AG10803 (cell line): ENCODE measurements around the gene TBCD.
"Not testable (repeated sequence)": the region's sequence is repeated elsewhere in the genome, so short reads cannot be mapped to it uniquely, and the experiment has no call there.

Experiments used
- DNase-seq: peaks from one replicate; pipeline ENCODE4 v3.0.0; 2010; ENCODE audit warnings: low read depth
- H3K4me3 ChIP-seq: 2 replicates; pipeline ENCODE4 v1.5.1; 2011; ENCODE audit warnings: mild to moderate bottlenecking, low read length, control low read depth
- CTCF ChIP-seq: conservative IDR thresholded peaks from 2 replicates; pipeline ENCODE4 v1.5.1; 2011; ENCODE audit warnings: mild to moderate bottlenecking, low read length, control low read depth, inconsistent platforms

Gene TBCD

GRCh38 chr17:82959242-82959930, 207.5 kb downstream of the TBCD start:
- H3K4me3 ChIP-seq = no peak overlapping the region
- no peak for TF ChIP-seq CTCF
- no peak for DNase-seq

- no peak for TF ChIP-seq CTCF
- H3K4me3 ChIP-seq = no peak overlapping the region
- no peak for DNase-seq
These were observed 208.1 kb downstream of the TBCD start for GRCh38 chr17:82959990-82960418.

- TF ChIP-seq CTCF = no peak
- DNase-seq = no peak
- H3K4me3 ChIP-seq = no peak overlapping the region
These were observed 208.8 kb downstream of the TBCD start for GRCh38 chr17:82960419-82961271.

GRCh38 chr17:82961366-82962162, 209.7 kb downstream of the TBCD start:
- no peak for TF ChIP-seq CTCF
- no peak for DNase-seq
- H3K4me3 ChIP-seq = no peak overlapping the region

- TF ChIP-seq CTCF = no peak
- no peak overlapping the region for H3K4me3 ChIP-seq
- DNase-seq = peak; percentile 48
These were observed 210.4 kb downstream of the TBCD start for GRCh38 chr17:82962163-82962720.

- TF ChIP-seq CTCF = peak; percentile 85
- DNase-seq = peak; percentile 84
- peak overlapping the region; percentile 25 for H3K4me3 ChIP-seq
These were observed 211.5 kb downstream of the TBCD start for GRCh38 chr17:82963104-82963950.

- H3K4me3 ChIP-seq, DNase-seq: not testable (repeated sequence)
These were observed 212.6 kb downstream of the TBCD start for GRCh38 chr17:82964451-82964850.
